Osteoblast (primary cell): Measurements from ENCODE around the gene ITGB5. TPM values are rescaled to one million over a fixed set of nuclear protein-coding genes. Genes with fewer than 3 reads are reported as not detected.

Experiments used
- DNase-seq: peaks from one replicate; pipeline ENCODE4 v3.0.0; 2011; ENCODE audit warnings: low spot score, mixed read lengths; ENCODE audit not compliant: insufficient read length; ENCODE audit errors: missing footprints
- H2AFZ ChIP-seq: 2 replicates; pipeline ENCODE4 v1.6.0; 2011; ENCODE audit warnings: mild to moderate bottlenecking, low read length
- H3K27ac ChIP-seq: 2 replicates; pipeline ENCODE4 v1.5.1; 2011; ENCODE audit warnings: mild to moderate bottlenecking, low read depth, low read length, moderate library complexity
- H3K27me3 ChIP-seq: 2 replicates; pipeline ENCODE4 v1.6.0; 2012; ENCODE audit warnings: mild to moderate bottlenecking, control low read depth, inconsistent platforms, low read length, moderate library complexity; ENCODE audit not compliant: insufficient read depth
- H3K36me3 ChIP-seq: 2 replicates; pipeline ENCODE4 v1.5.1; 2011; ENCODE audit warnings: mild to moderate bottlenecking, low read length, control low read depth, moderate library complexity; ENCODE audit not compliant: insufficient read depth
- H3K4me1 ChIP-seq: 2 replicates; pipeline ENCODE4 v1.5.1; 2011; ENCODE audit warnings: mild to moderate bottlenecking, low read length, control low read depth, moderate library complexity; ENCODE audit not compliant: insufficient read depth
- H3K4me2 ChIP-seq: 2 replicates; pipeline ENCODE4 v1.6.0; 2011; ENCODE audit warnings: mild to moderate bottlenecking, low read length; ENCODE audit not compliant: insufficient read depth
- H3K4me3 ChIP-seq: fragments of 200-600 bp; sonication (generic); 3 replicates; pipeline ENCODE4 v1.5.1; 2012; ENCODE audit warnings: mild to moderate bottlenecking, low read length, inconsistent platforms; ENCODE audit not compliant: insufficient read depth
- H3K79me2 ChIP-seq: 2 replicates; pipeline ENCODE4 v1.6.0; 2012; ENCODE audit warnings: mild to moderate bottlenecking, low read length, control low read depth, inconsistent platforms; ENCODE audit not compliant: insufficient read depth
- H3K9me3 ChIP-seq: 2 replicates; pipeline ENCODE4 v1.5.1; 2011; ENCODE audit warnings: low read depth, low read length, control low read depth
- H4K20me1 ChIP-seq: 2 replicates; pipeline ENCODE4 v1.6.0; 2012; ENCODE audit warnings: mild to moderate bottlenecking, low read length, control low read depth; ENCODE audit not compliant: insufficient read depth
- CTCF ChIP-seq: IDR thresholded peaks from 2 replicates; pipeline ENCODE4 v1.5.1; 2011; ENCODE audit warnings: mild to moderate bottlenecking, low read depth, low read length, moderate library complexity; ENCODE audit errors: extremely low read depth
- total RNA-seq: library from RNA; depleted of rRNA; stranded (reverse); fragments of >200 nt; gene quantifications from 2 replicates; pipeline ENCODE4 v1.2.3, GENCODE V29; 2012

Gene ITGB5
- total RNA-seq, 1 donor: 433 TPM

GRCh38 chr3:124777762-124778470 lies 109.2 kb downstream of the ITGB5 start:
- TF ChIP-seq CTCF: no peak
- no peaks in the 10 kb centered on the region for H4K20me1 ChIP-seq
- H3K79me2 ChIP-seq: peaks cover 68% of the 10 kb centered on the region
- no peaks in the 10 kb centered on the region for H3K27me3 ChIP-seq
- H3K36me3 ChIP-seq: peaks cover 17% of the 10 kb centered on the region
- no peak overlapping the region for H3K4me3 ChIP-seq
- DNase-seq: no peak
- H3K4me1 ChIP-seq: peaks cover 41% of the 10 kb centered on the region
- H3K27ac ChIP-seq: no peak overlapping the region
- H3K9me3 ChIP-seq: no peaks in the 10 kb centered on the region
- no peak overlapping the region for H2AFZ ChIP-seq
- H3K4me2 ChIP-seq: no peak overlapping the region

- no peak for DNase-seq
- no peak for TF ChIP-seq CTCF
- peaks cover 50% of the 10 kb centered on the region for H3K4me1 ChIP-seq
- H3K36me3 ChIP-seq: peaks cover 17% of the 10 kb centered on the region
- H3K27me3 ChIP-seq: no peaks in the 10 kb centered on the region
- no peaks in the 10 kb centered on the region for H3K9me3 ChIP-seq
- H3K4me3 ChIP-seq: no peak overlapping the region
- no peak overlapping the region for H2AFZ ChIP-seq
- peaks cover 64% of the 10 kb centered on the region for H3K79me2 ChIP-seq
- H3K27ac ChIP-seq: no peak overlapping the region
- H3K4me2 ChIP-seq: no peak overlapping the region
- no peaks in the 10 kb centered on the region for H4K20me1 ChIP-seq
Observed at GRCh38 chr3:124776856-124777255, 110.3 kb downstream of the ITGB5 start.

GRCh38 chr3:124775877-124776276 lies 111.3 kb downstream of the ITGB5 start:
- Histone ChIP-seq H2AFZ (no peak overlapping the region), H3K4me1 (peaks cover 42% of the 10 kb centered on the region), H3K4me2 (no peak overlapping the region), H3K9me3 (no peaks in the 10 kb centered on the region), H3K36me3 (peaks cover 17% of the 10 kb centered on the region), H3K79me2 (peaks cover 55% of the 10 kb centered on the region), H3K4me3 (no peak overlapping the region), H4K20me1 (no peaks in the 10 kb centered on the region), H3K27ac (no peak overlapping the region), H3K27me3 (no peaks in the 10 kb centered on the region)
- DNase-seq: no peak
- no peak for TF ChIP-seq CTCF

- H4K20me1 ChIP-seq: no peaks in the 10 kb centered on the region
Observed at GRCh38 chr3:124774841-124775402, 112.2 kb downstream of the ITGB5 start.

More at GRCh38 chr3:124774841-124775402, 112.2 kb downstream of the ITGB5 start:
- H3K27ac ChIP-seq: peak overlapping the region; percentile 72
- H3K4me1 ChIP-seq: peaks cover 32% of the 10 kb centered on the region
- H3K79me2 ChIP-seq: peaks cover 53% of the 10 kb centered on the region
- H3K4me3 ChIP-seq: peak overlapping the region; percentile 9
- no peaks in the 10 kb centered on the region for H3K9me3 ChIP-seq
- no peak overlapping the region for H2AFZ ChIP-seq
- peak overlapping the region; percentile 43 for H3K4me2 ChIP-seq
- TF ChIP-seq CTCF: no peak
- DNase-seq: no peak
- peaks cover 20% of the 10 kb centered on the region for H3K36me3 ChIP-seq
- H3K27me3 ChIP-seq: no peaks in the 10 kb centered on the region
